Ecto neural progenitor cell (in vitro differentiated cells): ENCODE results near the gene DPF3.

ENCODE experiments used
- DNase-seq: peaks from one replicate; pipeline ENCODE4 v3.0.0-alpha.2; 2018; ENCODE audit warnings: low spot score

The DPF3 gene

DNA sequence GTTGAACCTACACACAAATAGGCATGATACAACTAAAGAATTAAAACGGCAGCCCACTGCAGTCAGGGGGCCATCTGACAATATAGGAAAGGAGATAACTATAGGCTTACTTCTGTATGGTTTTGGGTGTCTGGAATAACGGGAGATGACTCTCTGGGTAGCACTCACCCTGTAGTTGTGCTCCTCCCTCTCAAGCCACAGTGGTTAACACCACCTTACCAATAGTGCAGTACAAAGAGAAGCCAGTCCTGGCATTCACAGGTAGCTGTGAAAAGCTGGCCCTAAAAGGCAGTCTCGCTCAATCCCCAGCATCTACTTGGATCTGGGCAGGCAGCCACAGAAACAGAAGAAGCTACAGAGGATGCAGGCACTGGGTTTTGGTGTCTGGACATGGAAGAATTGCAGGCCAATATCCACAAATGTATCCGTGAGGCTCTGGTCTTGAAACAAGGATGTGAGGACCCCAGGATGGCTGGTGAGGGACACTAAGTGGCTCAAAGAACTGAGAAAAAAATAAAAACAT is 93.0 kb downstream of the DPF3 start:
- no peak for DNase-seq

DNA sequence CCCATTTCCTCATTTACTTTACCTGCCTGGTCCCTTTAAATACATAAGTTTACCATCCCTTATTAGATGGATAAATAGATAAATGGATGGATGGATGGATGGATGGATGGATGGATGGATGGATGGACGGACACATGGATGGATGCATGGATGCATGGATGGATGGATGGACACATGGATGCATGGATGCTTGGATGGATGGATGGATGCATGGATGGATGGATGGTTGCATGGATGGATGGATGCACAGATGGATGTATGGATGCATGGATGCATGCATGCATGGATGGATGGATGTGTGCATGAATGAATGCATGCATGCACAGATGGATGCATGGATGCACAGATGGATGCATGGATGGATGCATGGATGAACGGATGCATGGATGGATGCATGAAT is 93.6 kb downstream of the DPF3 start:
- DNase-seq: no peak

DNA sequence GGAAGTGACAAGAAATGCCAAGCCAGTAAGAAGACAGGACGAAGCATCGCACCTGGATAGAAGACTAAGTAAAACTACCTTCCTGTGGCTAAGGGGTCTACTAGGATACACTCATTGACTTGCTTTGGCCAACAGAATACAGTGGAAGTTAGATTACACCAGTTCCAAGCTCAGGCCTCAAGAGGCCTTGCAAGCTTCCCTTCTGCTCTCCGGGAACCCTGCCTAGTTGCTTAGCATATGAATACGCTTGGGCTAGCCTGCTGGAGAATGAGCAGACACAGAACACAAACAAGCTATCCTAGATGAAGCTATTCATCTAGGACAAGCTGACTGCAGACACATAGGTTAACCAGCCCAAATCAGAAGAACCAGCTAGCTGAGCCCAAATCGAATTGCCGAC is 97.0 kb downstream of the DPF3 start:
- DNase-seq: no peak

DNA sequence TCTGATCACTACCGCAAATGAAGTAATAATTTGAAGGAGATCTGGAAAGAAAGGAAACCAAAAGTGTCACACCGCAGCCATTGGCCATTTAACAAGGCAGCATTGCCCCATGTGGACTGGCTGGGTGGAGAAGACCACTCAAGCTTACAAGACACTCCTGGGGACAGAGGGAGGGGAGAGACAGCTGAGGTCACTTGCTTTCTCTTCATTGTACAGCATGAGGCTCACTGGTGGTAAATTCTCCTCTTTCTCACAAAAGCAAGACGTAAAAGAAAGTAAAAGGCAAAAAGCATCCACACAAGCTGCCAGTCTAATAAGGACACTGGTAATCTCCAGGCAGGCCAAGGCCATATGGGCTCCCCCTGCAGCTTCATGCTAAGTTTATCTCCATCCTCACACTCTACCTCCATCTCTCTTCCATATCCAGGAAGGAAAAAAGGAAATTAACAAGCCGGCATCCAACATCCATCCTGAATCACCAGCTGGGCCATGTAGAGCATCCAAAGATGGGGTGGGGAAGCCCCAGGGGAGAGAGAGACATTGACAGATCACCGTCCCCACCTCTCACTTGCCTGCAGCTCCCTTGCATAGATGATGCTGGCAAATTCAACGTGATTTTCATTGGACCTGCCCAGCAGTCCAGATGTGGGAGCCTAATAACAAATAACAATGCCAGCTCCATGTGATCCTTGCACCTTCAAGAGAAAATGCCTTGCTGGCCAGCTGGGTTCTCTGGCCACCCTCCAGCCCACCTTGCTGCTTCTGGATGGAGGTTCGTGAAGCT is 100.6 kb downstream of the DPF3 start:
- no peak for DNase-seq

DNA sequence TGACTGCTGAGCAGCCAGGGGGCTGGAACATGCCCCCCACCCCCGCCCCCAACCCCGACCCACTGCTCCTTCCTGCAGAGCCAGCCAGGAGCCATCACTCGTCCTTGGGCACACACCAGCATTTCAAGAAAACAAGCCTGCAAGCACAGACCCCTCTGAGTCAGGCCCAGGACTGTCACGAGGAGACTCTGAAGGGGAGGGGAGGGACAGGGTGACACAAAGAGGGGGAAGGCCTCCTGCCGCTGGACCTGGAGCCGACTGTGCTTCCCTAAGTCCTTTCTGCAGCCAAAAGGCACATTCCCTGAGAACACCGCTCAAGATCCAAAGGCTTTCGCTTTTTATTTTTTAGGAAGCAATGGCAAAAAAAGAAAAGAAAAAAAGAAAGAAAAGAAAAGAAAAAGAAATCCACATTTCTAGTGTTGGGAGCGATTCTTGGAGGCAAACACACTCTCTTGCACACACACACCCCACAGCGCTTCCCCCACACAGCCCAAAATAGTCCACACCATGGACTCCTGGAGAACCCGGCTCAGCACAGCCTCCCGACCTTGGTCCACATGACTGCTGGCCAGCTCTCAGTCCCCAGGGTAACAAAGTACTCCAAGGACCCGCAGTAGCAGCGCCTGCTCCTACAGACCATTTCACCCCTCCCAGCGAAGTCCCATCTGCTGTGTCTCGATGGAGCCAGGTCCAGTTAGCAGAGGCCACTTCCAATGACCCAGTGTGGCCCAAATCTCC is 101.7 kb downstream of the DPF3 start:
- no peak for DNase-seq

DNA sequence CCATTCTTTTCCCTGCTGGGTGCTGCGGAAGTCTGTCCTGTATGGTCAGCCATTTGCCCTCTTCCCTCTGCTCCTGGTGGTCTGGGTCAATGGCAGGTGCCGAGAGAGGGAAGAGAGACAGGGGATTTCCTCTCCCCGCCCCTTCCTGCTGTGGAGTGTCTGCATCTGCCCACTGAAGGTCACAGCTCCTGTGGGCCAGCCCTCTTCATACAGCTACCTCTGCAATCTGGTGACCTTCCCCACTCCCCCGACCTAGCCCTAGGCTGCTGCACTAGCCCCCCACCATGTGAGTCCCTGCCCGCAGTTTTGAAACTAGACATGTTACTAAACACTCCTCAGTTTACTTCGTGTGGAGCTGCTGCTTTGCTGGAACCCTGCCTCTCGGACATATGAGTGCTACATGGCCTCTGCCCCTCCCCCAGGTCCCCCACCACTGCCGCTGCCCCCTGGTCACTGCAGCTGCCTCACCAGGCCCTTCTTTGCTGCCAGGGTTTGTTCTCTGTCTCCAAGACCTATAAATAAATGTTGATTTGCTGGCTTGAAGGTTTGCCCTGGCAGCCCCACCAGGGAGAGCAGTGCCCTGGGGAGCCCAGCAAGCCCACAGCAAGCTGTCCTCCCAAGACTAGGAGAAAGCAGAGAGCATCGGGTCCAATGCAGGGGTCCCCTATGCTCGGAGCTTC is 102.9 kb downstream of the DPF3 start:
- DNase-seq: no peak

DNA sequence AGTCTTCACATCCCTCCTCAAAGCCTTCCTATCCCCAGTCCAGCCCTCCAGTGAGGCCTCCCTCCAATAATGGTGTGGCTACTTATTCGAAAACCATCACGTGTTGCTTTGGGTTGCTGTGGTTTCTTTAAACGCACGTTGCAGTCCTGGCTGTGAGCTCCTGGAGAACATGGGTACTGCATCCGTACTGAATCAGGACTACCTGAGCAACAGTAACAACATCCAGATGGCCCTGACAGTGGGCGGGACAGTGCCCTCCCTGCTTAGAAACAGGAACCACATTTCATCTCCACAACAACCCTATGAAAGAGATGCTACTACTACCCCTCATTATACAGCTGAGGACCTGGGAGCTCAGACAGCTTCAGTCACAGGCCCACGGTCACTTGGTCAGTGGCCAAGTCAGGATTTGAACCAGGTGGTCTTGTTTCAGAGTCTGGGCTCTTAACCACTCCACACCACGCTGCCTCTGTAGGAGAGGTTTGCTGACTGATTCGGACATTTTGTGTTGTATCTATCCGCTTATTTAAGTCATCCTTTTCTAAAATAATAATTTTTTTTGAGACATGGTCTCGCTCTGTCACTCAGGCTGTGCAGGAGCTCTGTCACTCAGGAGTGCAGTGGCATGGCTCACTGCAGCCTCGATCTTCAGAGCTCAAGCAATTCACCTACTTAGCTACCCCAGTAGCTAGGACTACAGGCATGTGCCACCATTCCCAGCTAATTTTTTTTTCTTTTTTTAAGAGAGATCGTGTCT is 104.8 kb downstream of the DPF3 start:
- DNase-seq: no peak

DNA sequence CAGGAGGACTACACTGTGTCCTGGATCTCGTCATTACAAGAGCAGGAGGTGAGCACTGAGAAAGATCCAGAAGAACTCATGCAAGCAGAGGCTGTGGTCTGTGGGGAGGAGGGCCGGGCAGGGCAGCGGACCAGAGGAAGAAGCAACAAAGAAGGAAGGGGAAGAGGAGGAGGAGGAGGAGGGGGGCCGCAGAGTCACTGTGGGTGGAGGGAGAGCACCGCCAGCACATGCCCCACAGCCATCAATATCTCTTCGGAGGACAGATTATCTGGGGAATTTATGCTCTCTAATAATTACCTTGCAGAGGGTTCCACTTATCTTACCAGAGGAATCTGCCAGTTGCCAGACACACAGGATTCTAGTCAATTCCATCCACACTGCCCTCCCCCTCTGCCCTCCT is 105.6 kb downstream of the DPF3 start:
- no peak for DNase-seq

DNA sequence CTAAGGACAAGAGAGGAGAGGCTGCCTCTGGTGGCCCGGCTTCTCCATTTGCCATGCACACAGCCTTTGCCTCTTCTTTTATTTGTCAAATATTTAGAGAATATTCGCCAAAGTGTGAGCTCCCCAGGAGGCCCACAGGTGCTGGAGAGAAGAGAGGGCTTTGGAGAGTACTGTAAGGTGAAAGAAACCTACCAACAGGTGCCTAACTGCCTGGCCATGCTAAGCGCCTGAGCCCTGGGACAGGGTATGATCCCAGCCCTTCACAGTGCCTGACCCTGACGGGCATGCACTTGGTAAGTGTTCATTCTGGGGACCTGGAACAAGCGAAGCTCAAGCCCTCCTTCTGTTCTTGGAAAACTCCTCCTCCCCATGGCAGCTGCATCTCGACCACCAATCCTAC is 106.1 kb downstream of the DPF3 start:
- no peak for DNase-seq

DNA sequence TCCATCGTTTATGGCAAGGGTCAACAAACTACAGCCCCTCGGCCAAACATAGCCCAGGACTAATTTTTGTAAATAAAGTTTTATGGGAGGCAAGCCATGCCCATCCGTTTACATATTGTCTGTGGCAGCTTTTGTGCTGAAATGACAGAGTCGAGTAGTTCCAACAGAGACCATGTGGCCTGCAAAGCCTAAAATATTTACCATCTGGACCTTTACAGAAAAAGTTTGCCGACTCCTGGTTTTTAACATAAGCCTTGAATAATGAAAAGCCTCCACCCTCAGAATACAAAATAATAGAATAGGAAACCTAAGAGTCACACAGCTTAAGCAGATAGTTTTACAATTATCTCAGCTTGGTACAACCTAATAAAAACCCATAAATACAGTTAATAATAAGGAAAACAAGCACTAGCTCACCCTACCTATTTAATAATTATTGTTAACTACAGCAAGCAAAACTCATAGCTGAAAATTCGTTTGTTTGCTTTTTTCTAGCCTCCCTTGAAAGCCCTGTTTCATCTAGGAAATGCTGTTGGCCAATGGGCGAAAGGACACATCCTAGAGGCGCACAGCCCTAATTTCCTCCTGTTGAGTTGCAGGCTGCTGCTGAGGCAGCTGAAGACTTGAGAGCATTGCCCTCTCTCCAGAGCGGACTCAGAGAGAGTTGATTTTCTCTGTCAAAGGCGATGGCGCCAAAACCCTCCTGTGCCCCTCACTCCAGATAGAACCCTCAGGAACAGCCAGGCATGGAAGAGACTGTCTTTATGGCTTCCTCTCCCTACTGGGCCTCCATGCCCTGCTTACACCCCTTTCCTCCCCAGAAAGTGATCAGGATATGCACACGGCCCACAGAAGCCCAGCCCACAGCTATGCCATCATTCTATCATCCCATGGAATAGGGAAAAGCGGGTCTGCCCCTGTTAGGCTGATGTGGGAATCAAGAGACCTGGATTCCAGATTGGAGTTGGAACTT is 107.2 kb downstream of the DPF3 start:
- DNase-seq: peak; percentile 25

DNA sequence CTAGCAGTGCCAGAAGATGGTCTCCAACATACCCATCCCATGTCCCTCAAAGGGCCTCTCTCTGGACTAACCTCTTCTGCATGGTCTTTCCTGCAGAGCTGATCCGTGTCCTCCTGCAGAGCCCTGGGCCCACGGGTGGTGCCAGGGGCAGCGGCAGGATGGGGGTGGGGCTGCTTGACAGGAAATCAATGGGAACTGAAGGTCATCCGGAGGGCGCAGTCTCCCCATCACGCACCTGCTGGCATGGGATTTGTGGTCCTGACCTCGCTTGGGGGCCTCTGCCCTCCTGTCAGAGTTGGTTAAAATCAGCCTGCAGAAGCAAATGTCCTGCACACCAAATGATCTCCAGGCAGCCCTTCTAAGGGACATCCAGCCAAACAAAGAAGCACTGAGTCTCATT is 110.2 kb downstream of the DPF3 start:
- peak; percentile 41 for DNase-seq

DNA sequence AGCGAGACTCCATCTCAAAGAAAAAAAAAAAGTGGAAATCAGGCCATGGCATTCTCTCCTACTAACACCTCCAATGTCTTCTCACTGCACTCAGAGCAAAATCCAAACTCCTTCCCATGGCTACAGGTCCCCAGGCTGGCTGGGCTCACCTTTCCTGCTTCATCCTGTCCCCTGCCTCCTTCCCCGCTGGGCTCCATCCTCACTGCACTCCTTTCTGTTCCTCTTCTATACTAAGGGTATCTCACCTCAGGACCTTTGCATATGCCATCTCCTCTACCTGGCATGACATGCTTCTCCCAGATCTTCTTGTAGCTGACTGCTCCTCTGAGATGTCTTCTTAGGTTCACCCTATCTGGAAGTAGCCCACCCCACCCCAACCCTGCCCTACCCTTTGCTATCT is 111.1 kb downstream of the DPF3 start:
- peak; percentile 16 for DNase-seq

DNA sequence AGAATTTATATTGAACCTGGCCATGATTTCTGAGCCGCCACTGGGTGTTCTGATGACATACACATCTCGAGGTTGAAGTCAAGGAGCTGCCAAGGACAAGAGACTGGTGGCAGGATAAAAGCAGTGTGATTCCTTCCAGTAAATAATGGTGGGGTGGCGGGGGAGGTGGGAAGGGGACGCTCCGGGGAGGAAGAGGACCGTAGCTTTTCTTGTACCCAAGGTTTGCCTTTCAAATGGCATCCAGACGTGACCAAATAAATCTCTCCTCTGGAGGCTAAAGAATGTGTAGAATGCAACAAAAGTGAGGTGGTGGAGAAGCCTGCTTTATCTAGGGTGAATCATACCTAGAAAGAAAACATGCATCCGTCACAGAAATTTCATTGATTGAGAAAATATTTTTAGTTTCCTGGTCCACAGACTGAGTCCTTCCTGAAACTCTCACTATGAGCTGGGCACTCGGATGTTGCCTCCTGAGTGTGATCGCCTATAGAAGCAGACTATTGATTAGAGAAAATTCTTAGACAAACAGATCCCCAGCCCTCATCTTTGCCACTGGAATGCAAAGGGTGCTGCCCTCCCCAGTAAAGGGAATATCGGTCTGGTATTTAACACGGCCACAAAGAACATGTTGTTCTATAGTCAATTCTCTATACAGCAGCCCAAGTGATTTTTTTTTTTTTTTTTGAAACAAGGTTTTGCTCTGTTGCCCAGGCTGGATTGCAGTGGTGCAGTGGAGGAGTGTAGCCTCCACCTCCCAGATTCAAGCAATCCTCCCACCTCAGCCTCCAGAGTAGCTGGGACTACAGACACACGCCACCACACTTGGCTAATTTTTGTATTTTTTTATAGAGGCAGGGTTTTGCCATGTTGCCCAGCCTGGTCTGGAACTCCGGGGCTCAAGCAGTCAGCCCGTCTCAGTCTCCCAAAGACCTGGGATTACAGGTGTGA is 112.1 kb downstream of the DPF3 start:
- DNase-seq: no peak

DNA sequence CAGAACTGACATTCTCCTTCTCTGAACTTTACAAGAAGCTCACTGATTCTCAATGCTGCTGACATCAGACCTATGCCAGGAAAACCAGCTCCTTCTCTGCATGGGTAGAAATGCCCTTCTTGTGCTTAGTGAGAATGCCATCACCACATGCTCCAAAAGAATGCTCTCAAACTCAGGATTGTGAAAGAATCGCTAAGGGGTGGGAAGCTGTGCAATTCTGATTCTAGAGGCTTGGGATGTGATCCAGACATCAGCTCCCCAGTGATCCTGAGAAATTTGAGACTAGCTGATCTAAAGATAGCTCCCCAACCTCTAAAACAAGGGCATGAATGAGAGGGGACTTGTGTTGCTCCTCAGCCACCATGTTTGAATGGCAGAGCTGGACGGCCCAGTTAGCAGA is 113.2 kb downstream of the DPF3 start:
- no peak for DNase-seq

DNA sequence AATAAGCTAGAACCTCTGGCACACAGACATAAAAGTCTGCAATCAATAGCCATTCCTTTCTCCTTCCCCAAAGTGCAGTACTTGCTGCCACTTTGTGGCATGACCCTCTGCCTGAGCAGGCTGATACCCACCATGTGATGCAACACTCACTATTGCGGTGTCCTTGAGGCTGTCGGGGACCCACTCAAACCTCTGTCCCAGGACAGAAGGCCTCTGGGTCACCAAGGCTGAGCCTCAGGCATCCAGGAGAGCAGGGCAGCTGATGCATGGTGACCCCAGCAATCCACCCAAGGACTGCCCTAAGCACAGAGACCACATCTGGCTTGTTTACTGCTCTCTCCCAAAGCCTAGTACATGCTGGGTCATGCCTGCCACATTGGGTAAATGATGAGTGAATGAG is 114.2 kb downstream of the DPF3 start:
- no peak for DNase-seq

DNA sequence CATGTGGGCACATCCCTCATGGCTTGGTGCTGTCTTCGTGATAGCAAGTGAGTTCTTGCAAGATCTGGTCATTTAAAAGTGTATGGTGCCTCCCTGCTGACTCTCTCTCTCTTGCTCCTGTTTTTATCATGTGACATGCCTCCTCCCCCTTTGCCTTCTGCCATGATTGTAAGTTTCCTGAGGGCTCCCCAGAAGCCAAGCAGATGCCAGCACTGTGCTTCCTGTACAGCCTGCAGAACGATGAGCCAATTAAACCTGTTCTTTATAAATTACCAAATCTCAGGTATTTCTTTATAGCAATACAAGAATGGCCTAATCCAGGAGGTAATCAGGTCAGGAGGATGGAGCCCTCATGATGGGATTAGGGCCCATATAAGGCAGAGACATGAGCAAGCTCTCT is 116.3 kb downstream of the DPF3 start:
- no peak for DNase-seq

DNA sequence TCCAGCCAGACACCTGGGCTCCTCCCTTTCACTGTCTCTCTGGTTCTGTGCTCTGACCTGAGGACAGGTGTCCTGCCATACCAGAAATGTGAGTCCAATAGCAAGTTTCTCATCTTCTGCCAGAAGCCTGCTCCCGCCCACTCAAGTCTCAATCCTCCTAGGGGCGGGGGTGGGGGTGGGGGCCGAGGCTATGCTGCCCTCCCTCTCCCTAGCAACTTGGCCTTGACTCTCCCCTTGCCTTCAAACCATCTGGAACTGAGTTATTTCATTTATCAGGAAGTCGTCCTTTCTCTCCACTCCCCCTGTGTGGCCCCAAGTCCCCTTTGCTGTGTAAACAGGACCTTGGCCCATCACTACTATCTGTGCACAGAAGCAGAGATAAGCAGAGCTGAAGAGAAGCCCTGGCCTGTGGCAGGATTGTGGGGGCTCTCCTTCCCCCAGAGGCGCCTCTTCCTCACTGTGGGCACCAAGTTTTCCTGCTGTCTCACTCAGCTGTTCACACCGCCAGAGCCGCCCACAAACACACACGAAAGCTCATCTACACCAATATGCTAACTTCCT is 117.1 kb downstream of the DPF3 start:
- no peak for DNase-seq

DNA sequence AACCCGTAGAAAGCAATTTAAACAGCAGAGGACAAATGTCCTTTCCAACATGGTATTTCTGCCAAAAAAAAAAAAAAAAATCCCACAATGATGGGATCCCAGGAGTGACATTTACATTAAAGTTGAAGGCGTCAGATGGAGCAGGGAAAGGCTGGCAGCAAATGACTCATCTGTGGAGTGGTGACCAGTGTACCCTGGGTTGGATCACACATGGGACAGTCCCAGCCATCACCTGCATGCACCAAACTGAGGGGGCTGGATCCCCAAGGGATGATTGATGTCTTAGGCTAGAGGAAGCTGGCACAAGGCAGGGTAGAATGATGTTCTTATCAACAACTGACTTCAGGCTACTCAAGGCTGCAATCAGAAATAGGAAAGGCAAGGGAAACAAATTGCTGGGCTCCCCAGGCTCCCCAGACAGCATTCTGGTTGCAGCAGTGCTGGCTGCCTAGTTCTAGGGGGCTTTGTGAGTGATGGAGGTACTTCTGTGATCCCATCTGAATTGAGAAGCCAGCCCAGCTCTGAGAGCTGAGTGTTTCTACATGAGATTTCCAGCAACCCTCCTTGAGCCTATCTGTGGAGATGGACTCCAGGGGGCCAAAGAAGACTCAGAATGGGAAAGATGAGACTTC is 117.9 kb downstream of the DPF3 start:
- DNase-seq: no peak
